Body of pancreas (tissue), 4 donors: Measurements from ENCODE around the gene ARSG.

ENCODE experiments used
- CTCF ChIP-seq, 7 experiments: fragments of 450-650 bp in 4 of 7; fragments of 200-600 bp in 3 of 7; sonication (generic) in 3 of 7; IDR thresholded peaks; one replicate each; pipeline ENCODE4 v1.5.1; 2016 to 2019; ENCODE audit warnings: antibody characterized with exemption in 7 of 7
- POLR2A ChIP-seq, 3 donors: fragments of 450-650 bp; IDR thresholded peaks; one replicate each; pipeline ENCODE4 v1.6.1; 2016; ENCODE audit warnings: antibody characterized with exemption in 3 of 3, mild to moderate bottlenecking in 2 of 3

- TF ChIP-seq CTCF (IDR thresholded peaks at IDR 0.05) (no peak), POLR2A (IDR thresholded peaks at IDR 0.05) (no peak)
Observed at GRCh38 chr17:68459037-68459639, 167.8 kb downstream of the ARSG start.
